Measurements from ENCODE around the gene ATP2B1.

GRCh38 chr12:89634508-89634907, 74.1 kb downstream of the ATP2B1 start:
- TF ChIP-seq CTCF (IDR thresholded peaks at IDR 0.05) (no peak), POLR2AphosphoS5 (IDR thresholded peaks at IDR 0.05; ENCODE audit: insufficient read depth in 1 of 2, low read depth in 1 of 2) (no peak)
